GM19023 (cell line): ENCODE results near the gene PEX12.
"Not testable (repeated sequence)": the region's sequence is repeated elsewhere in the genome, so short reads cannot be mapped to it uniquely, and the experiment has no call there.

Experiments
- ATAC-seq: cut with Tn5 transposase; IDR thresholded peaks from one replicate; pipeline ENCODE4 v1.9.1; 2021; ENCODE audit warnings: mild to moderate bottlenecking, moderate library complexity; ENCODE audit not compliant: unreplicated experiment

The PEX12 gene

GRCh38 chr17:35578929-35579432 is 610 bp upstream of the PEX12 start:
- no peak for ATAC-seq

- ATAC-seq = no peak
Measured at GRCh38 chr17:35577830-35578196, 558 bp downstream of the PEX12 start.

GRCh38 chr17:35575759-35576158 is 2.6 kb downstream of the PEX12 start:
- no peak for ATAC-seq

GRCh38 chr17:35569405-35569804 is 9.0 kb downstream of the PEX12 start:
- ATAC-seq = no peak

- ATAC-seq = no peak
Measured at GRCh38 chr17:35568561-35568960, 9.8 kb downstream of the PEX12 start.

GRCh38 chr17:35566968-35567367 is 11.4 kb downstream of the PEX12 start:
- no peak for ATAC-seq

GRCh38 chr17:35563181-35563580 is 15.2 kb downstream of the PEX12 start:
- not testable (repeated sequence) for ATAC-seq

- no peak for ATAC-seq
Measured at GRCh38 chr17:35560703-35561102, 17.7 kb downstream of the PEX12 start, which contains the start of gene SLFN14. Gene SLFN14, minus strand, starts transcription at chr17:35560819. Its CDS starts 2,757 bp downstream, at chr17:35558062.

GRCh38 chr17:35559495-35560210 is 18.7 kb downstream of the PEX12 start:
- no peak for ATAC-seq

- no peak for ATAC-seq
Measured at GRCh38 chr17:35557353-35557752, 21.0 kb downstream of the PEX12 start.

GRCh38 chr17:35555691-35556090 is 22.7 kb downstream of the PEX12 start:
- no peak for ATAC-seq

GRCh38 chr17:35554668-35555067 is 23.7 kb downstream of the PEX12 start:
- ATAC-seq = no peak

GRCh38 chr17:35553310-35553709 is 25.1 kb downstream of the PEX12 start:
- no peak for ATAC-seq

- ATAC-seq = no peak
Measured at GRCh38 chr17:35548978-35549377, 29.4 kb downstream of the PEX12 start.

GRCh38 chr17:35548208-35548810 is 30.1 kb downstream of the PEX12 start:
- ATAC-seq = no peak

- ATAC-seq = no peak
Measured at GRCh38 chr17:35546487-35546886, 31.9 kb downstream of the PEX12 start.

GRCh38 chr17:35545150-35545549 is 33.2 kb downstream of the PEX12 start:
- ATAC-seq = no peak

GRCh38 chr17:35543856-35544255 is 34.5 kb downstream of the PEX12 start:
- no peak for ATAC-seq

- no peak for ATAC-seq
Measured at GRCh38 chr17:35542990-35543389, 35.4 kb downstream of the PEX12 start.

GRCh38 chr17:35541434-35541833 is 36.9 kb downstream of the PEX12 start:
- no peak for ATAC-seq

GRCh38 chr17:35540589-35541404 is 37.6 kb downstream of the PEX12 start:
- no peak for ATAC-seq

GRCh38 chr17:35539659-35540026 is 38.7 kb downstream of the PEX12 start:
- no peak for ATAC-seq
